COLO668 (cell line): ENCODE data around the gene ATP2A1.
"Not testable (repeated sequence)": the region's sequence is repeated elsewhere in the genome, so short reads cannot be mapped to it uniquely, and the experiment has no call there.

Source experiments
- DNase-seq: peaks from one replicate; lab custom pipeline; 2025; ENCODE audit not compliant: unreplicated experiment; lab: John Stamatoyannopoulos, UW

ATP2A1 gene

DNA sequence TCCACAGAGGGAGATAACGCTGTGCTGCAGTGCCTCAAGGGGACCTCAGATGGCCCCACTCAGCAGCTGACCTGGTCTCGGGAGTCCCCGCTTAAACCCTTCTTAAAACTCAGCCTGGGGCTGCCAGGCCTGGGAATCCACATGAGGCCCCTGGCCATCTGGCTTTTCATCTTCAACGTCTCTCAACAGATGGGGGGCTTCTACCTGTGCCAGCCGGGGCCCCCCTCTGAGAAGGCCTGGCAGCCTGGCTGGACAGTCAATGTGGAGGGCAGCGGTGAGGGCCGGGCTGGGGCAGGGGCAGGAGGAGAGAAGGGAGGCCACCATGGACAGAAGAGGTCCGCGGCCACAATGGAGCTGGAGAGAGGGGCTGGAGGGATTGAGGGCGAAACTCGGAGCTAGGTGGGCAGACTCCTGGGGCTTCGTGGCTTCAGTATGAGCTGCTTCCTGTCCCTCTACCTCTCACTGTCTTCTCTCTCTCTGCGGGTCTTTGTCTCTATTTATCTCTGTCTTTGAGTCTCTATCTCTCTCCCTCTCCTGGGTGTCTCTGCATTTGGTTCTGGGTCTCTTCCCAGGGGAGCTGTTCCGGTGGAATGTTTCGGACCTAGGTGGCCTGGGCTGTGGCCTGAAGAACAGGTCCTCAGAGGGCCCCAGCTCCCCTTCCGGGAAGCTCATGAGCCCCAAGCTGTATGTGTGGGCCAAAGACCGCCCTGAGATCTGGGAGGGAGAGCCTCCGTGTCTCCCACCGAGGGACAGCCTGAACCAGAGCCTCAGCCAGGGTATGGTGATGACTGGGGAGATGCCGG lies 54.3 kb downstream of the ATP2A1 start:
- DNase-seq = no peak

DNA sequence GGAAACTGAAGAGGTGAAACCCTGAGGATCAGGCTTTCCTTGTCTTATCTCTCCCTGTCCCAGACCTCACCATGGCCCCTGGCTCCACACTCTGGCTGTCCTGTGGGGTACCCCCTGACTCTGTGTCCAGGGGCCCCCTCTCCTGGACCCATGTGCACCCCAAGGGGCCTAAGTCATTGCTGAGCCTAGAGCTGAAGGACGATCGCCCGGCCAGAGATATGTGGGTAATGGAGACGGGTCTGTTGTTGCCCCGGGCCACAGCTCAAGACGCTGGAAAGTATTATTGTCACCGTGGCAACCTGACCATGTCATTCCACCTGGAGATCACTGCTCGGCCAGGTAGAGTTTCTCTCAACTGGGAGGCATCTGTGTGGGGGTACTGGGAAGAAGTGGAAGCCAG lies 54.9 kb downstream of the ATP2A1 start:
- no peak for DNase-seq

DNA sequence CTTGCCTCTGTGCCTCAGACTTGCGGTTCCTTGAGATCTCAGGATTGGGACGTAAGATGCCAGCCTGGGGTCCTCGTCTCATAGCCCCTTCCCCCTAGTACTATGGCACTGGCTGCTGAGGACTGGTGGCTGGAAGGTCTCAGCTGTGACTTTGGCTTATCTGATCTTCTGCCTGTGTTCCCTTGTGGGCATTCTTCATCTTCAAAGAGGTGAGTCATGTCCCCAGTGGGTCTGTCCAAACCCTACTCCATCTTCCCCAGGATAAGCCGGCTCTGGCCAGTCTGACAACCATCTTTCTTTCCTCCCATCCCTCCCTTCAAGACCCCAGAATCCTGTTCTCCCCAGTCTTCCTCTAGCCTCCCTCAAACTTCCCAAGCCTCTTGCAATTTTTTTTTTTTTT lies 57.1 kb downstream of the ATP2A1 start:
- no peak for DNase-seq

DNA sequence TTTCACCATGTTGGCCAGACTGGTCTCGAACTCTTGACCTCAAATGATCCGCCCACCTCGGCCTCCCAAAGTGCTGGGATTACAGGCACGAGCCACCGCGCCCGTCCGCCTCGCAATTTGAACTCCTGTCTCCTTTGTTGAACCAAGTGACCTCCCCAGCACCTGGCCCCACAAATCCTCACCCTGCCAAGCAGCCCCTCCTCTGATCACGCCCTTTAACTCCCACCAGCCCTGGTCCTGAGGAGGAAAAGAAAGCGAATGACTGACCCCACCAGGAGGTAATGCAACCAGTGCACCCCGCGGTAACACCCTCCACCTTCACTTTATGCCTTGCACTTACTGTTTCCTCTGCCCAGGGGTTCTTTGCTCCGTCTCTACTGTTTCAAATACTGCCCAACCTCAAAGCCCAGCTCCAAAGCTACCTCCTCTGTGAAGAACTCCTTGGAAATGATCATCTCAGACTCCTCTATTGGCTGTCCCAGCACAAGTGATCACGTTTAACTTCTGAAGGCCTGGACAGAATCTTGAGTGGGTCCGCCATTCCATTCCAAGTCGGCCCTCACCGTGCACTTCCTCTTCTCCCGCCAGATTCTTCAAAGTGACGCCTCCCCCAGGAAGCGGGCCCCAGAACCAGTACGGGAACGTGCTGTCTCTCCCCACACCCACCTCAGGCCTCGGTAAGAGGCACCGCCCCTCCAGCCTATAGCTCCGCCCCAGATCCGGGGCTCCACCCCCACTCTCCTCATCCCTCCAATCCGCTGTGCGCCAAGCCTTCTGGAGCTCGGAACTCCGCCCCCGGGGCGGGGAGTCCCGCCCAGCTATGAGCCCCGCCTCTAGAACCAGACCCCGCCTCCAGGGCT lies 57.9 kb downstream of the ATP2A1 start:
- DNase-seq = peak; percentile 80

DNA sequence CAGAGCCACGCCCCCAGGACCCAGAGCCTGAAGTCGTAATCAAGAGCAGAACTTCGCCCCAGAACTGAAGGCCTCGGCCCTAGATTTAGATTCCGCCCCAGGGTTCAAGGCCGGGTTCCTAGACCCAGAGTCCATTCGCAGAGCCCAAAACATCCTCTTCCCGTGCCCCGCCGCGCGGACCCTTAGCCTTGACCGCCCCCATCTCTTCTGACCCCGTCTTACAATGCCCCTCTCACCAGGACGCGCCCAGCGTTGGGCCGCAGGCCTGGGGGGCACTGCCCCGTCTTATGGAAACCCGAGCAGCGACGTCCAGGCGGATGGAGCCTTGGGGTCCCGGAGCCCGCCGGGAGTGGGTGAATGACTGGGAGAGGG lies 58.5 kb downstream of the ATP2A1 start:
- DNase-seq = no peak

GRCh38 chr16:28937222-28937876 lies 59.1 kb downstream of the ATP2A1 start:
- no peak for DNase-seq

DNA sequence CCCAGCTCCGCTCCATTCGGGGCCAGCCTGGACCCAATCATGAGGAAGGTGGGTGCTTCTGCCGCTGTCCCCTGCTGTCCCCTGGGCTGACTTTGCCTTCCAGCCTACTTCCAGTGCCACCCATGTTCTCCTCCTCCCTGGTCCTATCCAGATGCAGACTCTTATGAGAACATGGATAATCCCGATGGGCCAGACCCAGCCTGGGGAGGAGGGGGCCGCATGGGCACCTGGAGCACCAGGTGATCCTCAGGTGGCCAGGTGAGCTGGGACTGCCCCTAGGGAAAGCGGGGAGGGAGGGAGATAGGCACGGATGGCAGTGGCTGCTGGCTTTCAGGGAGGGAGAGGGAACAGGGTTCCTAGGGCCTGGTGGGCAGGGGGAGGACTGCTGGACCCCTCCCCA lies 60.4 kb downstream of the ATP2A1 start:
- no peak for DNase-seq

GRCh38 chr16:28939825-28940224 lies 61.5 kb downstream of the ATP2A1 start:
- not testable (repeated sequence) for DNase-seq

- DNase-seq = no peak
Measured at GRCh38 chr16:28943281-28943680, 65.0 kb downstream of the ATP2A1 start.

DNA sequence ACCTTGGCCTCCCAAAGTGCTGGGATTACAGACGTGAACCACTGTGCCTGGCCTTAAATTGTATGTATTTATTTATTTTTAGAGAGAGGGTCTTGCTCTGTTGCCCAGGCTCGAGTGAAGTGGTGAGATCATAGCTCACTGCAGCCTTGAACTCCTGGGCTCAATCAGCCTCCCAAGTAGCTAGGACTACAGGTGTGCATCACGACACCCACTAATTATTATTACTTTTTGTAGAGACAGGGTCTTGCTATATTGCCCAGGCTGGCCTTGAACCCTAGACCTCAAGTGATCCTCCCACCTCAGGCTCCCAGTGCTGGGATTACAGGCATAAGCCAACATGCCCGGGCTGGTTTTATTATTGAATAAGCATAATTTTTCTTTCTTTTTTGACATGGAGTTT lies 68.4 kb downstream of the ATP2A1 start:
- no peak for DNase-seq

GRCh38 chr16:28950648-28951409 lies 72.5 kb downstream of the ATP2A1 start, which contains the start of gene NFATC2IP:
NFATC2IP (plus strand) TSS chr16:28950937; CDS start chr16:28951012, 75 bp downstream.
- peak; percentile 98 for DNase-seq

- no peak for DNase-seq
Measured at GRCh38 chr16:28951410-28951943, 73.2 kb downstream of the ATP2A1 start.
